8988T (cell line): ENCODE measurements around the gene WWC1.
"Not testable (repeated sequence)": the region's sequence is repeated elsewhere in the genome, so short reads cannot be mapped to it uniquely, and the experiment has no call there.

Experiments
- DNase-seq: peaks from one replicate; pipeline ENCODE4 v3.0.0; 2011

The WWC1 gene

GRCh38 chr5:168310541-168310940, 19.1 kb downstream of the WWC1 start:
- DNase-seq: not testable (repeated sequence)

- DNase-seq: no peak
Observed at GRCh38 chr5:168311061-168311566, 19.7 kb downstream of the WWC1 start.

DNA sequence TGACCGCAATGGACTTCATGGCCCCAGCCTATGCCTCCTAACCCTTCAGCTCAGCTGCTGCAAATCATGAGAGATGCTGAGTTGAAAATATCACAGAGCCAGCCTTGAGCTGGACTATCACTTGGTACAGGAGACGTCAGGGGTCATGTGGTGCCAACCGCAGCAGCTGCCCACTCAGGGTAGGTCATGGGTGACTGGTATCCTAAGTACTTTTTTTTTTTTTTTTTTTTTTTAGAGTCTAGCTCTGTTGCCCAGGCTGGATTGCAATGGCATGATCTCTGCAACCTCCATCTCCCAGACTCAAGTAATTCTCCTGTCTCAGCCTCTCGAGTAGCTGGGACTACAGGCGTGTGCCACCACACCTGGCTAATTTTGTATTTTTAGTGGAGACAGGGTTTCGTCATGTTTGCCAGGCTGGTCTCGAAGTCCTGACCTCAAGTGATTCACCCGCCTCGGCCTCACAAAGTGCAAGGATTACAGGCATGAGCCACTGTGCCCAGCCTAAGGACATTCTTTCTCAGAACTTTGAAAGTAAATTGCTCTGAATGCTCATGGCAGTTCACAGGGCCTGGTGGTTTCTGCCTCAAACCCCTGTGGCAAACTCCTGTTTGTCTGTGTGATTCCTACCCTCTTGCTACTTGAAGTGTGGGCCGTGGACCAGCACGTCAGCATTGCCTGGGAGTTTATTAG, 21.3 kb downstream of the WWC1 start:
- no peak for DNase-seq

DNA sequence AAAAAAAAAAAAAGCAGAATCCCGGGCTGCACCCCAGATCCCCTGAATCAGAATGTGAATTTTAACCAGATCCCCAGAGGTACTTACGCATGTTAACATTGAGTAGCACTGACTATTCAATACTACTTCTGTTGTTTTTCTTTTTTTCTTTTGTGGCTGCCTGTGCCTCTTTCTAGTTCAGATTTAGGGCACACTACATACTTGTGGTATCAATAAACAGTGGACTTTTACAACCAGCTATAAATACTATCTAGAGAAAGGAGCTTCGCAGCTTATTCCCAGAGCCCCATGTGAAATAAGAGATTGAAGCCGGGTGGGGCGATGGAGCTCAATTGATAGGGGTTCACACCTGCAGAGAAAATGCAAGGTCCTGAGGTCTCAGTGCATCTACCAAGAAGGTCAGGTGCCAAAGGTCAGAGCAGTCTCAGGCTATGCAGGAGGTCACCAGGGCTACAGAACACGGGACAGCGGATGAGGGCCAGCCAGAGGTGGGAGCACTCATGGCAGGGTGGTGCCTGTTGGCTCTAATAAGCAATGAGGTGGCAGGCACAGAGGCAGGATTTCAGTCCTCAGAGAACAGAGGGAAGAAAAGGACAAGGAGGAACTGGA, 22.3 kb downstream of the WWC1 start:
- no peak for DNase-seq

- DNase-seq: no peak
Observed at GRCh38 chr5:168314735-168315411, 23.4 kb downstream of the WWC1 start.

DNA sequence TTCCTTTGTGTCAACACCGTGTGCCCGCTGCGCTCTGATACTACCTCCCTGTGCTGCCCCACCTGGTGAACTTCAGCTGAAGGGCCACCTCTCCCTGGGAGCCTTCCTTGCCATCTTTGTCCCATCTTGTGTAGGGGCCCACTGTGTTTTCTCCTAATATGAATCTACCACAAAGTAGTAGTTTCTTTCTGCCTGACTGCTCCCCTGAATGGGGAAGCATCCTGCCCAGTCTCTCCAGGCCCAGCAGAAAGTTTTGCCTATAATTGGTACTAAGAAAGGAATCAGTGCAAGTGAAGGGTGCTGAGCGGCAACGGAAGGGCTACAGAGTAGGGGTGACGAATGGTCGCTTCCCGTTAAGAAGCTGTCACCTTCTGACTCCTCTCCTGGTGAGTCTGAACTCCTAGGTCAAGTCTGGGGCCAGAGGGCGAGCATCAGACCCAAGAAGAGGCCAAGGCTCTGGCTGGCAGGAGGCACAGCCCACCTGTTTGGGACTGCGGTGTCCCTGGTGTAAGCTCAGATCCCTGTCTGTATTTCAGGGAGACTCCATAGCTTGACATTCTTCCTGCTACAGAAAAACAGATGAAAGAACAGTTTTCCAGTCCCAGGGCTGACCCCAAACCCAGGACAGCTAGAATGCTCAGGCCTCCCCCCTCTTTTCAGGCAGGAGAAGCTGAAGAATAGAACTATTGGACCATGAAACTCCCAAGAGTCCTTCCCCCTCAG, 24.1 kb downstream of the WWC1 start:
- DNase-seq: no peak

- no peak for DNase-seq
Observed at GRCh38 chr5:168316139-168316578, 24.7 kb downstream of the WWC1 start.

DNA sequence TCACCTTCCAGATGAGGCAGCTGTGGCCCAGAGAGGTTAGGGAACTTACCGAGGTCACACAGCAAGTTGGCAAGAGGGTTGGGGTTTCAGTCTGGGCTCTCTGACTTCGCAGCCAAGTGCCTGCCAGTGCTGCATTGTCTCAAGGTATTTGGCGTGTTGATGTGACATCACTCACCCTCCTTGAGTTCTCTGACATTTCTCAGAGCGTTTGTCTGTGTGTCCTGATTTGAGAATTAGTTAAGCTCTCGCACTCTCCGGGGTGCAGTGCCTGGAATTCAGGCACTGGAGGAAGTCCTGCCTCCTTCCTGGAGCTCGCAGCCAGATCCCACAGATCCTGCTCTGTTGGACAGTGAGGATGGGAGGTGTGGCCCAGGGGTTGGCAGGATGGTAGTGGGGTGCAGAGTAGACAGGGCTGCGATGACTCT, 25.7 kb downstream of the WWC1 start:
- DNase-seq: no peak

DNA sequence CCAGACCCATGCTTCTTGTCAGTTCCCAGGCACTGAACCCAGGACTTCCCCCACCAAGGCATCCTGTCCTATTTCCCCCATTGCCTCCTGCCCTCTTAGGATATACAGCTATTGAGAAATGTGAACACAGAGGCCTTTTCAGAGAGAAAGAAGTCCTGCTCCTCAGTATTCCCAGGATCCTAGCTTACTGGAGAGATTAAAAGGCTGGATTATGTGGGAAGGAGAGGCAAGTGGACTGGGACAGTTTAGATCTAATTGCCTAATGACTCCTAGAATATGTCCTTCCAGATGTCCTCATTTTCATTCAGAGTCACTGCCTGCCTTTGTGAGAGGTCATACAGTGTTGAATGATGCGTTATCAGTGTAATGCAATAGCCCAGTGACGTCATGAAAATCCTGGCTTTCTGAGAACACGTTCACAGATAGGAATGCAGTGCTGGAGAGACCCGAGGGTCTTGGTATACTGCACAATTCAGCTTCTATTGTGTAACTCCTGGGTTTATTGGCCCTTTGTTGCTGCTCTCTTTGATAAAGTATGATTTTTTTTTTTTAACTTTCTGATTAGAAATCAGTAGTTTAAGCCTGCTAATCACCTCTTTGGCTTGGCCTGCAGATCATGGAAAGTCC, 26.2 kb downstream of the WWC1 start:
- peak; percentile 59 for DNase-seq

- DNase-seq: no peak
Observed at GRCh38 chr5:168318240-168318639, 26.8 kb downstream of the WWC1 start.

DNA sequence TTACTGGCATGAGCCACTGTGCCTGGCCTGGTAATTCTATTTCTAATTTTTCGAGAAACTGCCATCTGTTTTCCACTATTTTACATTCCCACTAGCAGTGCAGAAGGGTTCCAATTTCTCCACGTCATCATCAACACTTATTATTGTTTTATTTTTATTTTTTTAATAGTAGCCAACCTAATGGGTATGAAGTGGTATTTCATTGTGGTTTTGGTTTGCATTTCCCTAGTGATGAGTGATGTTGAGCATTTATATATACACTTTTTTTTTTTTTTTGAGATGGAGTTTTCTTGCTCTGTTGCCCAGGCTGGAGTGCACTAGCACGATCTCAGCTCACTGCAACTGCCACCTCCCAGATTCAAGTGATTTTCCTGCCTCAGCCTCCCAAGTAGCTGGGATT, 28.3 kb downstream of the WWC1 start:
- no peak for DNase-seq

DNA sequence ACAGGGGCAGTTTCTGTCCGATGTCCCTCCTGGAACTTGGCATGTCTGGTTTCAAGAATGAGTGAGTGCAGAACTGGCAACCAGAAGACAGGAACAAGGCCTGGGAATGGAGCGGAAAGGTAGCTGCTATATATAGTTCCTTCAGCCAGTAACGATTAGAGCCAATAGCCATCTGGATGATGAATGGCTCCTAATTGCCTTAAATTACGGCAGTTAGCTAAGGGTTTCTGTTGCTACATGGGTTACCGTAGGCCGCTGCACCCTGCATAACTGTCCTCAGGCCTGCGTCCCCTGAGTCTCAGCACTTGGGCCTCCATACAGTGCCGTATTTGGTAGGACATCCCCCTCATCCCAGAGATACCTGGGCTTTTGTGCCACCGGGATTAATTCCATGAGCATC, 29.4 kb downstream of the WWC1 start:
- DNase-seq: no peak

GRCh38 chr5:168324859-168325630, 33.6 kb downstream of the WWC1 start:
- DNase-seq: no peak

DNA sequence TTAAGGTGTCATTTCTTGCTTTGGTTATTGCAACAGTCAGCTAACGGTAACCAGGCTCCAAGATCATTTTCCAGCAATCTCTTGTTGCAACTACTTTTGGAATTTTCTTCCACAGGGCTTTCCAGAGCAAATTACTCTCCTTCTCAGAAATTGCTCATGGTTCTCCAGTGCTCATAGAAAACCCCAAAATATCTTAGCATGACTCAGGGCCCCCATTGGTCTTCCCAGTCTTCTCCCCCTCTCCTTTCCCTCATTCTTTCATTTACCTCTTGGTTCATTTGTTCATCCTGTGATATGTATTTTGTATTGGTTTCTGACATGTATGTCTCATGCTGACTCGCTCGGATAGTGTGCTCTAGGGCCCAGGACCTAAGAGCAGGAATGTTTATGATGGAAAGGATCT, 35.6 kb downstream of the WWC1 start:
- DNase-seq: no peak

GRCh38 chr5:168327451-168327850, 36.0 kb downstream of the WWC1 start:
- DNase-seq: no peak

DNA sequence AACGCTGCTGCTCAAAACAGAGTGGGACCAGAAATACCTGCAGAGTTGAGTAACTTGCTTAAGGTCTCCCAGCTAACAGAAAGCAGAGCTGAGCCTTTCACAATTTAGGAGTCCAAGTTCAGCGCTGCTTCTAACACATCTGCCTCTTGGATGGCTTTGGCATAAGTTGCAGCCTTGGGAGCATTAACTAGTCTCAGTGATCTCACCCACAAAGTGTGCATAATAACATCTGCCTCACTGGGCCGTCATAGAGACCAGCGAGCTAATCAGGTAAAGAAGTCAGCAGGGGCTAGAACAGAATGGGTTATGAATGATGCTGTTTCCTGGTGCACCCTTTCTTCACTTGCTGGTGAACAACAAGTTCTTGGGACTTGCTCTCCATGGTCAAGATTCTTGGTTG, 36.5 kb downstream of the WWC1 start:
- DNase-seq: no peak

DNA sequence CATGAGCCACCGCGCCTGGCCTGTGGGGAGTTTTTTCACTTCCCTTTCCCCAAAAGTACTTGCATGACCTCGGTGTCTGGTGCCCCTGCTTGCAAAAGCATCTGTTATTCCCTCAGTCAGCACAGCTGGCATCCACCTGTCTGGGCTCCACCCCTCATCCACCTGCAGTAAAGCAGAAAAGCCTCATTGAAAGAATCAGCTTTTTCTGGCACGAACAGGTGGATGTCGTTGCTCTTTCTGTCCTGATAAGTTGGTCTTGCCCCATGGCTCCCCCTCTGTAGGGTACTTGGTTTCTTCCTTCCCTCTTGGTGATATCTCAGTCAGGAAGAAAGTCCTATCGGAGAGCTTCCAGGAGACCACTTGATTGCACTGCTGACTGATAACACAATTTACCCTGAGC, 37.4 kb downstream of the WWC1 start:
- no peak for DNase-seq

- no peak for DNase-seq
Observed at GRCh38 chr5:168329302-168329701, 37.9 kb downstream of the WWC1 start.

DNA sequence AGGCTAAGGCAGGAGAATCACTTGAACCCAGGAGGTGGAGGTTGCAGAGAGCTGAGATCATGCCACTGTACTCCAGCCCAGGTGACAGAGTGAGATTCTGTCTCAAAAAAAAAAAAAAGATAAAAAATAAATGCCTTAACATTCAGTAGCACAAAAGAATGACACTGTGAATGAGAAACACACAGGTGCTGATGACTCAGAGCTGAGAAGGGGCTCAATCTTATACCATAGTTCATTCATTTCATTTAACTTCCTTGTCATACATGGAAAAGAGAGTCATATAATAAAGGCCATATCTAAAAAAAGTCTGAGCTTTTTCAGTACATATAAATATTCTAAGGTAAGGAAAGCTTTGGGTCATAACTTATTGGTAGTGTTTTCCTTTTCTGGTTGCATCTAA, 40.6 kb downstream of the WWC1 start:
- DNase-seq: no peak

DNA sequence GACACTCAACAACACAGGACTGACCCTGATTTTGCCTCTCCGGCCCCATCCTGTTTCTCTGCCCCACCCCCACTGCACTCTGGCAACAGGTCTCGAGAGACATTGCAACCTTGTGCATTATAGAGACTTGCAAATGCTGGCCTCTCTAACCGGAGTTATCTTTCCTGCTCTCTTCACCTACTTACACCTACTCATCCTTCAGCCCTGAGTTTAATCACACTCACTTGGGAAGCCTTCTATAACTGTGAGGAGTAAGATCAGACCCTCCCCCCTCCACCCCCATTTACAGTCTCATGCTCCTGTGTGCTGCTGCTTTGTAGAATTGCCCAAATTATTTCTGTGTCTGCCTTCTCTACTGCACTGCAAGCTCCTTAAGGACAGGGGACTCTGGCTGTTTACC, 42.8 kb downstream of the WWC1 start:
- no peak for DNase-seq

GRCh38 chr5:168334695-168335094, 43.2 kb downstream of the WWC1 start:
- DNase-seq: no peak

DNA sequence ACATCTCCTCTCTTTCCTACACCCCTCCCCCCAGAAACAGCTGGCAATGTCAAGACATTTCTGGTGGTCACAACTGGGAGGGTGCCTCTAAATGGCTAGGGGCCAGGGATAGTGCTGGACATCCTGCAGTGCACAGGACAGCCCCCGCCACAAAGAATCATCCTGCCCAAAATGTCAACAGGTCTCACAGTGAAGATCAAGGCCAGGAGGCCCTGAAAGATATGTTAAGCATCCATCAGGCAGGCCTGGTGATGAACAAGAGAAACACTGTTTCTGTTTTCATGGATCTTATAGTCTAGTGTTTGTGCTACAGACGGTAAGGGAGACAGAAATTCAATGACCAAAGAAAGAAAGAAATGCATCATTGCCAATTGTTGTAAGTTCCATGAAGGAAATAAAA, 45.9 kb downstream of the WWC1 start:
- DNase-seq: no peak
